SK-N-MC (cell line): ENCODE measurements around the gene FOXA3.
"Not testable (repeated sequence)": the region's sequence is repeated elsewhere in the genome, so short reads cannot be mapped to it uniquely, and the experiment has no call there.

Source experiments
- DNase-seq: peaks from one replicate; pipeline ENCODE4 v3.0.0-alpha.2; 2011; ENCODE audit warnings: low read depth, low spot score
- H3K27ac ChIP-seq: fragments of 200-600 bp; sonication (generic); 2 replicates; pipeline ENCODE4 v1.5.1; 2016; ENCODE audit warnings: mixed run types
- H3K36me3 ChIP-seq: fragments of 200-600 bp; sonication (generic); 2 replicates; pipeline ENCODE4 v1.6.1; 2017; ENCODE audit warnings: antibody characterized with exemption, low read length, mixed read lengths; ENCODE audit not compliant: insufficient read depth
- H3K4me3 ChIP-seq: fragments of 200-600 bp; sonication (generic); 2 replicates; pipeline ENCODE4 v1.5.1; 2016
- H3K9ac ChIP-seq: fragments of 200-600 bp; sonication (generic); 2 replicates; pipeline ENCODE4 v1.8.0; 2017; ENCODE audit warnings: mixed run types, mixed read lengths; ENCODE audit not compliant: insufficient read length
- H3K9me3 ChIP-seq: fragments of 200-600 bp; sonication (generic); 2 replicates; pipeline ENCODE4 v1.6.1; 2017; ENCODE audit warnings: low read depth, mild to moderate bottlenecking, antibody characterized with exemption, low read length, moderate library complexity, mixed read lengths
- EZH2 ChIP-seq: fragments of 200-600 bp; sonication (generic); IDR thresholded peaks from one replicate; pipeline ENCODE4 v1.6.1; 2017; ENCODE audit warnings: antibody characterized with exemption
- FOXP2 ChIP-seq: optimal IDR thresholded peaks from 2 replicates; pipeline ENCODE3; 2011; ENCODE audit warnings: mild to moderate bottlenecking, moderate library complexity; ENCODE audit not compliant: insufficient read depth; ENCODE audit errors: extremely low read length, control extremely low read depth
- POLR2AphosphoS5 ChIP-seq: IDR thresholded peaks from 2 replicates; pipeline ENCODE4 v1.6.1; 2012; ENCODE audit warnings: mild to moderate bottlenecking, low read depth, low read length, borderline replicate concordance

FOXA3 gene

DNA sequence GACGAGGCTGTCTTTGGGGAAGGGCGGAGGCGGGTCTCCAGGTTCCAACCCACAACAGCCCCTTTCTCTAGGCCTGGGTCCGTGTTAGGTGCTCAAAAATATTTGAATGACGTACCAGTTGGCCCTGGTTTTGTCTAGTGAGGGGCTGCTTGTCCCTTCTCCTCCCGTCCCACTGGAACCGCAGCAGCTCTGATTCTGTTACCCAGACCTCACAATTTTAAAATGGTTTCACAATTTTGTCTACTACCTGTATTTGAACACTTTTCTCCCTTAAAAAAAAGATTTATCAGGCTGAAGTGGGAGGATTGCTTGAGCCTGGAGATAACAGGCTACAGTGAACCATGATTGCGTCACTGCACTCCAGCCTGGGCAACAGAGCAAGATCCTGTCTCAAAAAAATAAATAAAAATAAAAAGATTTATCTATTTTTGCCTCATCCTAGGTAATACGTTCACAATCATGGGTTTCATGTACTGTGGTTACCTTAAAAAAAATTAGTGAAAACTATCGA, 23.1 kb downstream of the FOXA3 start:
- H3K9ac ChIP-seq = peak overlapping the region; percentile 88
- TF ChIP-seq EZH2 (no peak), FOXP2 (no peak), POLR2AphosphoS5 (no peak)
- no peak for DNase-seq
- H3K27ac ChIP-seq = peak overlapping the region; percentile 93
- no peaks in the 10 kb centered on the region for H3K36me3 ChIP-seq
- H3K9me3 ChIP-seq = no peaks in the 10 kb centered on the region
- peak overlapping the region; percentile 98 for H3K4me3 ChIP-seq

DNA sequence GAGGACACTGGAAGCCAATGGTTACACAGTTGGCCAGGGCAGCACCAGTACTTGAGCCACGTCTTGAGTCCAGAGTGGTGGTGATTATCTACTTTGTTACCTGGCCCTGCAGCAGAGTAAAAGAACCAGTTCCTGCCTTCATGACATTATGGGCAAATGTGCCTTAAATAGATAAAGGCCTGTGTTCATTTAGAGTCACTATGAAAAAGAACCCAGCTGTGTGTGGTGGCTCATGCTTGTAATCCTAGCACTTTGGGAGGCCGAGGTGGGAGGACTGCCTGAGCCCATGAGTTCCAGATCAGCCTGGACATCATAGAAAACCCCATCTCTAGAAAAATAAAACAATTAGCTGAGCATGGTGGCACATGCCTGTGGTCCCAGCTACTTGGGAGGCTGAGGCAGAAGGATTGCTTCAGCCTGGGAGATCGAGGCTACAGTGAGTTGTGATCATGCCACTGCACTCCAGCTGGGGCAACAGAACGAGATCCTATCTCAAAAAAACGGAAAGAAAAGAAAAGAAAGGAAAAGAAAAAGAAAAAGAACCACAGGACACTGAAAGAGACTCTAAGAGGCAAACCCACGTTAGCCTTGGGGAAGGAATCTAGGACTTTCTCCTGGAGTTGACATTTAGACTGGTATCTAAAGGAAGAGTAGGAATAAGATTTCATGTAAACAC, 25.2 kb downstream of the FOXA3 start:
- Histone ChIP-seq H3K4me3 (no peak overlapping the region), H3K27ac (no peak overlapping the region), H3K36me3 (no peaks in the 10 kb centered on the region), H3K9ac (no peak overlapping the region), H3K9me3 (no peaks in the 10 kb centered on the region)
- TF ChIP-seq EZH2 = no peak
- TF ChIP-seq FOXP2 = no peak
- no peak for TF ChIP-seq POLR2AphosphoS5
- DNase-seq = no peak

DNA sequence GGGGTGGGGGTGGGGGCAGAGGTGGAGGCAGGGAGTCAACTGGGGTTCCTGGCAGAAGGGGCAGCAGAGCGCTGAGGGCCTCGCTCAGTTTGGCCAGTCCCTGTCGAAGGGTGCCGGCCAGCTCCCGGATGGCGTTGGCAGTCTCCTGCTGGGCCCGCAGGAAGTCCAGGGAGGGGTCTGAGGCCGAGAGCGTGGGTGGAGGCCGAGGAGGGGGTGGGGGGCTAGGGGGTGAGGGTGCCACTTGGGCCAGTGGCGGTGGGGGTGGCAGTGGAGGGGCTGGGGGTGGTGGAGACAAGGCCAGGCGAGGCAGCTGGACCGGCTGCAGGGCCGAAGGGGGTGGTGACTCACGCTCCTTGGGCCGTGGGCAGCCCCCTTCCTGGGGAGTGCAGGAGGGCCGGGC, 26.8 kb downstream of the FOXA3 start:
- H3K9me3 ChIP-seq = no peaks in the 10 kb centered on the region
- H3K9ac ChIP-seq = no peak overlapping the region
- H3K27ac ChIP-seq = no peak overlapping the region
- H3K36me3 ChIP-seq = no peaks in the 10 kb centered on the region; the same call in 1 of the 2 replicates
- TF ChIP-seq POLR2AphosphoS5 (no peak), EZH2 (no peak)
- H3K4me3 ChIP-seq = no peak overlapping the region
- DNase-seq = no peak

DNA sequence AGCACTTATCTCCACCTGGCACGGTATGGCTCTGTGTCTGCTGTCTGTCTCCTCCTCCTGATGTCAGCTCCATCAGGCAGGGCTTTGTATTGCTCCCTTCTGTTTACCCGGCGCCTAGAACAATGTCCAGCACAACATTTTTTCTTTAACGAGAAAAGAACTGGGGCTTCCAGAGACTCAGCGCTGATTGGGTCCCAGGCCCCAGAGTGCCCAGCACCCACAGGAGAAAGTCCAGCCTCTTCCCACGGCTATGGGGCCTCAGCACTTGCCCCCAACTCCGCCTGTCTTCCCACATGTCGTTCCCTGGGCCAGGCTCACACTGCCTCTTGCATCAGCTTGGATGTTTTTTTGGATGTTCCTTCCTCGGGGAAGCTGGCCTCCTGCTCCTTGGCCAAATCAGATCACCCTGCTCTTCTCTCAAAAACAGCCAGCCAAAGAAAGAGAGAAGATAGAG, 31.4 kb downstream of the FOXA3 start:
- H3K9ac ChIP-seq = no peak overlapping the region
- TF ChIP-seq POLR2AphosphoS5 (no peak), FOXP2 (no peak), EZH2 (no peak)
- H3K27ac ChIP-seq = no peak overlapping the region
- peaks cover 21% of the 10 kb centered on the region; the same call in 1 of the 2 replicates for H3K36me3 ChIP-seq
- H3K9me3 ChIP-seq = no peaks in the 10 kb centered on the region
- no peak overlapping the region for H3K4me3 ChIP-seq
- no peak for DNase-seq

DNA sequence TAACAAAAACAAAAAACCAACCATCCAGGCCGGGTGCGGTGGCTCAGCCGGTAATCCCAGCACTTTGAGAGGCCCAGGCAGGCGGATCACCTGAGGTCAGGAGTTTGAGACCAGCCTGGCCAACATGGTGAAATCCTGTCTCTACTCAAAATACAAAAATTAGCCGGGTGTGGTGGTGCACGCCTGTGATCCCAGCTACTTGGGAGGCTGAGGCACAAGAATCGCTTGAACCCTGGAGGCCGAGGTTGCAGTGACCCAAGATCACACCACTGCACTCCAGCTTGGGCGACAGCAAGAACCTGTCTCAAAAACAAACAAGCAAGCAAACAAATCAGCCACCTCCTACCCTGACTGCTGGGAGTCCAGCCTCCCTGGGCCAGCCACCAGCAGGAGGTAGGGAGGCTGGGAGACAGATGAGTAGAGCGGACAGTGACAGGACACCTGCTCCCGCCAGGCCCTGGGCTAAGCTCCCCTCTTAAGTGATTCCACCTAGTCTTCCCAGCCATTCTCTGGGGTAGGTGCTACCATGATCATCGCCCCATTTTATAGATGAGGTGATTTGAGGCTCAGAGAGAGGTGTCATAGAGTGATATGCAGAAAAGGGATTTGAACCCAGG, 32.0 kb downstream of the FOXA3 start:
- not testable (repeated sequence) for DNase-seq, H3K9ac ChIP-seq, H3K27ac ChIP-seq, H3K4me3 ChIP-seq, H3K9me3 ChIP-seq
- H3K36me3 ChIP-seq = peaks cover 26% of the 10 kb centered on the region; the same call in 1 of the 2 replicates

DNA sequence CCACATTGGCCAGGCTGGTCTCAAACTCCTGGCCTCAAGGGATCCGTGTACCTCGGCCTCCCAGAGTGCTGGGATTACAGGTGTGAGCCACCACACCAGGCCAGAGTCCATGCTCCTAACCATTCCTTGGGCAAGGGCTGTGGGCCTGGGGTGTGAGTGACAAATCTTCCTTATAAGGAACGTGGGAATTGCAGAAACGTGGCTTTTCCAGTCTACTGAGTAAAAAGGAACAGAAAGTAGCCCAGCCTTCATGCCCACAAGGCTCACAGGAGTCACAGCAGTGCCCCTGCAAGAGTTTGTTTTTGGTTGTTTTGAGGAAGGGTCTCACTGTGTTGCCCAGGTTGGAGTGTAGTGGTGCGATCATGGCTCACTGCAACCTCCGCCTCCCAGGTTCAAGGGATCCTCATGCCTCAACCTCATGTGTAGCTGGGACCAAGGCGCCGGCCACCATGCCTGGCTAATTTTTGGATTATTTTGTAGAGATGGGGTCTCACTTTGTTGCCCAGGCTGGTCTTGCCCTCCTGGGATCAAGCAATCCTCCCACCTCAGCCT, 33.2 kb downstream of the FOXA3 start:
- no peak for DNase-seq
- H3K9me3 ChIP-seq = no peaks in the 10 kb centered on the region
- no peak overlapping the region for H3K9ac ChIP-seq
- H3K27ac ChIP-seq = no peak overlapping the region
- H3K36me3 ChIP-seq = peaks cover 26% of the 10 kb centered on the region; the same call in 1 of the 2 replicates
- TF ChIP-seq EZH2 (no peak), POLR2AphosphoS5 (no peak), FOXP2 (no peak)
- H3K4me3 ChIP-seq = no peak overlapping the region

DNA sequence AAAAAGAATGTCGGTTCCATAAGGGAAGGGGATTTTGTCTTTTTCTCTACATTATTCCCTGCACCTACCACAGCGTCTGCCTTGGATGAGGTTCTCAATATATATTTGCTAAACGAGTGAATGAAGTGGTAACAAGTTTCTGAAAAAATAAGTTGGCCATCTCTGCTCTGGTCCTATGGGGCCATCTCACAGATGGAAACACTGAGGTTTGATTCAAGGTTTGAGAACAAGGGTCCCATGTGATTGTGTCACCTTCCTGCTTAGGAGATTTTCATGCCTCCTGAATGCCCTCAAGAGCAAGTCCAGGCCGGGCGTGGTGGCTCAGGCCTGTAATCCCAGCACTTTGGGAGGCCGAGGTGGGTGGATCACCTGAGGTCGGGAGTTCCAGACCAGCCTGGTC, 35.1 kb downstream of the FOXA3 start:
- H3K4me3 ChIP-seq = no peak overlapping the region
- TF ChIP-seq FOXP2 (no peak), EZH2 (no peak), POLR2AphosphoS5 (no peak)
- no peaks in the 10 kb centered on the region for H3K9me3 ChIP-seq
- no peak for DNase-seq
- H3K27ac ChIP-seq = no peak overlapping the region
- no peak overlapping the region for H3K9ac ChIP-seq
- H3K36me3 ChIP-seq = peaks cover 26% of the 10 kb centered on the region; the same call in 1 of the 2 replicates

DNA sequence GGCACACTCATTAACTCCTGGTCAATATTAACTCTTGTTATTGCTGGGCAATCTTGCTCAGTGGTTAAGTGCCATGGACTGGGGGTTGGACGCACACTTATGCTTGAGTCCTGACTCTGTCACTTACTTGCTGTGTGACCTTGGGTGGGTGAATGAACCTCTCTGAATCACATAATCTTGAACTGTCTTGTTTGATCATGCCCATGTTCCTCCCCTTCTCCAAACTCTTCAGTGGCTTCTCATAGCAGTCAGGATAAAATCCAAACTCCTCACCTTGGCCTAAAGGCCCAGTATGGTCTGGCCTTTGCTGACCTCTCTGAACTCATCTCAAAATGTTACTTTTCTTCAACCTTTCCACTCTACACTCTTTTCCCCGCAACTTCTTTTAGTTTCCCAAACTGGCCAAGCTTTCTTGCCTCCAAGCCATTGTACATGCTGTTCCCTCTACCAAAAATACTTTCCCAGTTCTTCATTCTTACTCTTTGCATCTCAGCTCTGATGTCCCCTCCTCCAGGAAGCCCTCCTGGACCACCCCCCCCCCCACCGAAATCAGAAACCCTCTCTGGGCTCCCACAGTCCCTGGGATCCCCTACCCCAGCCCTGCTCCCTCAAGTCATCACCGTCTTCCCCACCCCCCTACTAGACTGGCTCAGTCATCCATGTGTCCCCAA, 35.9 kb downstream of the FOXA3 start:
- H3K27ac ChIP-seq = no peak overlapping the region
- TF ChIP-seq POLR2AphosphoS5 (no peak), EZH2 (no peak), FOXP2 (no peak)
- H3K9me3 ChIP-seq = no peaks in the 10 kb centered on the region
- peaks cover 26% of the 10 kb centered on the region; the same call in 1 of the 2 replicates for H3K36me3 ChIP-seq
- no peak overlapping the region for H3K4me3 ChIP-seq
- no peak for DNase-seq
- H3K9ac ChIP-seq = no peak overlapping the region
